Nephron (organoid): ENCODE results near the gene KMT2D.

Experiments used
- H3K27ac Mint-ChIP-seq, 3 experiments: 2 replicates each; pipeline ENCODE4 v1.8.0; 2020; ENCODE audit warnings: mixed read lengths in 3 of 3, mild to moderate bottlenecking in 2 of 3, moderate library complexity in 1 of 3
- H3K27me3 Mint-ChIP-seq: 2 replicates; pipeline ENCODE4 v1.8.0; 2021; ENCODE audit warnings: low read depth, mild to moderate bottlenecking, moderate library complexity, mixed read lengths
- H3K36me3 Mint-ChIP-seq: 2 replicates; pipeline ENCODE4 v1.8.0; 2020; ENCODE audit warnings: low read depth, mixed read lengths
- H3K4me1 Mint-ChIP-seq: 2 replicates; pipeline ENCODE4 v1.8.0; 2020; ENCODE audit warnings: mixed read lengths
- H3K4me3 Mint-ChIP-seq, 3 experiments: 2 replicates each; pipeline ENCODE4 v1.8.0; 2020; ENCODE audit warnings: mild to moderate bottlenecking in 3 of 3, mixed read lengths in 3 of 3, moderate library complexity in 2 of 3
- H3K9me3 Mint-ChIP-seq: 2 replicates; pipeline ENCODE4 v1.8.0; 2020; ENCODE audit warnings: mixed read lengths
- CTCF ChIP-seq, 3 experiments: fragments of 200-600 bp; sonication (generic); IDR thresholded peaks; one replicate each; pipeline ENCODE4 v1.5.0; 2021; ENCODE audit warnings: antibody characterized with exemption in 3 of 3; ENCODE audit not compliant: unreplicated experiment in 3 of 3

KMT2D gene

GRCh38 chr12:49025463-49025862, 35.1 kb downstream of the KMT2D start:
- Mint-ChIP-seq H3K27me3 (no peaks in the 10 kb centered on the region), H3K27ac (peak overlapping the region in 1 of 3 experiments; percentile 2), H3K36me3 (peaks cover 61% of the 10 kb centered on the region), H3K4me1 (no peaks in the 10 kb centered on the region), H3K4me3 (no peak overlapping the region), H3K9me3 (no peaks in the 10 kb centered on the region)
- TF ChIP-seq CTCF (IDR thresholded peaks at IDR 0.05; ENCODE audit: unreplicated experiment in 3 of 3), result no peak

- Mint-ChIP-seq H3K36me3 (peaks cover 55% of the 10 kb centered on the region), H3K4me3 (no peak overlapping the region), H3K9me3 (no peaks in the 10 kb centered on the region), H3K27me3 (no peaks in the 10 kb centered on the region), H3K4me1 (peaks cover 4% of the 10 kb centered on the region), H3K27ac (no peak overlapping the region)
- no peak for TF ChIP-seq CTCF (IDR thresholded peaks at IDR 0.05; ENCODE audit: unreplicated experiment in 3 of 3)
Measured at GRCh38 chr12:49024543-49024942, 36.1 kb downstream of the KMT2D start.

GRCh38 chr12:49023812-49024211, 36.8 kb downstream of the KMT2D start:
- Mint-ChIP-seq H3K36me3 (peaks cover 48% of the 10 kb centered on the region), H3K27me3 (no peaks in the 10 kb centered on the region), H3K27ac (no peak overlapping the region), H3K9me3 (no peaks in the 10 kb centered on the region), H3K4me1 (peaks cover 10% of the 10 kb centered on the region), H3K4me3 (no peak overlapping the region)
- no peak for TF ChIP-seq CTCF (IDR thresholded peaks at IDR 0.05; ENCODE audit: unreplicated experiment in 3 of 3)

- H3K27me3 Mint-ChIP-seq, result no peaks in the 10 kb centered on the region
- TF ChIP-seq CTCF (IDR thresholded peaks at IDR 0.05; ENCODE audit: unreplicated experiment in 3 of 3), result no peak
- H3K4me1 Mint-ChIP-seq, result peaks cover 16% of the 10 kb centered on the region
- peak overlapping the region in 1 of 3 experiments; percentile 29 for H3K4me3 Mint-ChIP-seq
- no peaks in the 10 kb centered on the region for H3K9me3 Mint-ChIP-seq
- peaks cover 37% of the 10 kb centered on the region for H3K36me3 Mint-ChIP-seq
- no peak overlapping the region for H3K27ac Mint-ChIP-seq
Measured at GRCh38 chr12:49022558-49023178, 37.9 kb downstream of the KMT2D start.

GRCh38 chr12:49021292-49021915, 39.2 kb downstream of the KMT2D start:
- peaks cover 37% of the 10 kb centered on the region for H3K36me3 Mint-ChIP-seq
- no peak overlapping the region for H3K4me3 Mint-ChIP-seq
- H3K27ac Mint-ChIP-seq, result no peak overlapping the region
- peaks cover 24% of the 10 kb centered on the region for H3K4me1 Mint-ChIP-seq
- H3K27me3 Mint-ChIP-seq, result no peaks in the 10 kb centered on the region
- no peak for TF ChIP-seq CTCF (IDR thresholded peaks at IDR 0.05; ENCODE audit: unreplicated experiment in 3 of 3)
- H3K9me3 Mint-ChIP-seq, result no peaks in the 10 kb centered on the region

GRCh38 chr12:49020441-49020840, 40.2 kb downstream of the KMT2D start:
- H3K4me3 Mint-ChIP-seq, result no peak overlapping the region
- H3K36me3 Mint-ChIP-seq, result peaks cover 31% of the 10 kb centered on the region
- H3K4me1 Mint-ChIP-seq, result peaks cover 31% of the 10 kb centered on the region
- no peaks in the 10 kb centered on the region for H3K27me3 Mint-ChIP-seq
- no peaks in the 10 kb centered on the region for H3K9me3 Mint-ChIP-seq
- H3K27ac Mint-ChIP-seq, result no peak overlapping the region
- TF ChIP-seq CTCF (IDR thresholded peaks at IDR 0.05; ENCODE audit: unreplicated experiment in 3 of 3), result no peak
